ENCODE results near the gene MTMR6. TPM values are rescaled to one million over a fixed set of nuclear protein-coding genes. Genes with fewer than 3 reads are reported as not detected.
"Not testable (repeated sequence)": the region's sequence is repeated elsewhere in the genome, so short reads cannot be mapped to it uniquely, and the experiment has no call there.

The MTMR6 gene
- total RNA-seq: 16.5 TPM
- long read RNA-seq, full-length matches to known transcripts: 48 of 58 reads
- long read RNA-seq, partial matches to known transcripts: 7 of 58 reads
- long read RNA-seq, other reads (novel, unspliced or antisense): 3 of 58 reads

- ATAC-seq (peak; percentile 98), DNase-seq (peak; percentile 95)
- intact Hi-C loops (cut with micrococcal nuclease): no loop called here
Measured at GRCh38 chr13:25286969-25287961, at the start of gene MTMR6. Gene MTMR6, minus strand, starts transcription at chr13:25287488. Its CDS starts 241 bp downstream, at chr13:25287247.

DNA sequence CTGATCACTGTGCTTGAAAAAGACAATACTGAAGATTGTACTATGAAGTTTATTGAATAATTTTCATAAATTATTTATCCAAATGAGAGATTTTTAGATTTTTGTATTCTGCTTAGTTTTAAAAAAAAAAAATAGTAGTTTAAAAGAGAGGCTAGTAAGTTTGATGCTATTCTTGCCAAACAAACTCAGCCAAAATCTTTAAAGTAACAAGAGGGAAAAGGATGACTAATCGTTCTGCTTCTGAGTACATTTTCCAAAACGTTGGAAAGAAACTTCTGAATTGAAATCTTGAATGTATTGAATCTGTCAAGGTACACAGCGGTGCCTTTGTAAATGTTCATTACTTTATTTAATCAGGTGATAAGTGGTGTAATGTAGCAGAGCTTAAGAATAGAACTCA lies 48.6 kb upstream of the MTMR6 start:
- ATAC-seq: no peak
- no peak for DNase-seq
- intact Hi-C loops (cut with micrococcal nuclease): no loop called here

DNA sequence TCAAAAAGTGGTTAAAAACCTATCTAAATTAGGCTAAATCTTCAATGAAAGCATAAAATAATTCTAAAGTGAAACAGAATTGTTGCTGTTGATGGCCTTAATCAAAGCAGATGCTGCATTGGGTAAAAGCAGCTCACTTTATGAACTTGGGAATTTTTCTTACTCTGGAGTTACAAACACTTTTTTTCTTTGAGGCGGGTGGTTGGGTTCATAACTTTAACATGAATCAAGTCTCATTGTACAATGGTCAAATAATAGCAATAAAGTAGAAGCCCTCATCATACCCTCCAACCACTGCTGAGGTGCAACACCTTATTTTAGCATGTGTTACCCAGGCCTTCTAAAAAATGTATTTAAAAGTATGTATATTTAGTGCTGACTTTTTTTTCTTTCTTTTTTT lies 43.3 kb upstream of the MTMR6 start:
- no peak for ATAC-seq
- intact Hi-C loops (cut with micrococcal nuclease): no loop called here
- DNase-seq: no peak

GRCh38 chr13:25329706-25330105 lies 42.4 kb upstream of the MTMR6 start:
- no peak for ATAC-seq
- DNase-seq: no peak
- intact Hi-C loops (cut with micrococcal nuclease): no loop called here

DNA sequence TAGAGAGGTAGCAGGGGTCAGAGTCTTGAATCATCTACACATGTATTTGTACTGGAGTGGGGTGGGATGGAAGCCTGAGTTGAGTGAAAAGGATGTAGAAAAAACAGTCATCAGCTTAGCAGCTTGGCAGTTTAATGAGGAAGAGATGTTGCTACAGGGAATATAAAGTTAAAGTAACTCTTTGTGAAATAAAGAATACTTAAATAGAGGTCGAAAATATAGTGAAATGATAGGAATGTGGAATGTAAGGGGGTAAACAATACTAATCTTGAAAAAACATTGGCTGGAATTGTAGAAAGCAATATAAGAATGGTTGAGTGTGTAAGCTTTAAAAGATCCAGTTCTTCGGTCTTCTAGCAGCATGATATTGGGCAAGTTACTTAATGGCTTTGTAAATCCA lies 36.8 kb upstream of the MTMR6 start:
- DNase-seq: no peak
- intact Hi-C loops (cut with micrococcal nuclease): no loop called here
- ATAC-seq: no peak

GRCh38 chr13:25319771-25320170 lies 32.5 kb upstream of the MTMR6 start:
- DNase-seq: no peak
- ATAC-seq: no peak
- intact Hi-C loops (cut with micrococcal nuclease): no loop called here

DNA sequence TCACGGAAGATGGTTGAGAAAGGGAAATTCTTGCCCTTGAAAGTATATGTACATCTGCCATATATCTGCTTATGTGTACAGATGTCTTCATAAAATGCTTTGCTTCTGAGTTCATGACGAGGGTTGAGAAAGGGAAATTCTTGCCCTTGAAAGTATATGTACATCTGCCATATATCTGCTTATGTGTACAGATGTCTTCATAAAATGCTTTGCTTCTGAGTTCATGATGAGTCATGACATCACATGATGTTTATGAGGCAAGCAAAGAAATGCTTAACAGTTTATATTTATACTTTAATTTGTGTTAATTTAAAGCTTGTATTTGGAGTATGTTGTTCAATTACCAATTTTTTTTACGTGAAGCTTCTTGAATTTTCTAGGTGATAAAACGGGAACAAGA lies 31.7 kb upstream of the MTMR6 start:
- ATAC-seq; DNase-seq; intact Hi-C loops (cut with micrococcal nuclease): not testable (repeated sequence)

DNA sequence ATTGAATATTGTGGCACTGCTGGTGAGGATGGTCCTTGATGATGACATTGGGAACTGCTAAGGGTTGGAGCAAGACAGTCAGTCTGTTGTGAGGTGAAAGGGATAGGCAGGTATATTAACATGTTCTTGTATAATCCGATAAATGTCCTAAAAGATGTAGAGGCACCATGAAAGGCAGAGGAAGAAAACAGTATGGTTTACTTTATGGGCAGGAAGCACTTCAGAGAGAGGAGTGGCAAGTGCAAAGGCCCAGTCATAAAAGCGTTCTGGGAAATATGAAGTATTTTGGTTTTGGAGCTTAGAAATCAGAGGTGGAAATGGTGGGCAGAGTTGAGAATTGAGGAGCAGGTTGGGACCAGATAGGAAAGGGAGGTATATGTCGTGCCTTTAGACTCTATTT lies 23.6 kb upstream of the MTMR6 start:
- intact Hi-C loops (cut with micrococcal nuclease): no loop called here
- ATAC-seq (no peak), DNase-seq (no peak)

GRCh38 chr13:25306671-25307464 lies 19.6 kb upstream of the MTMR6 start:
- no peak for ATAC-seq

DNA sequence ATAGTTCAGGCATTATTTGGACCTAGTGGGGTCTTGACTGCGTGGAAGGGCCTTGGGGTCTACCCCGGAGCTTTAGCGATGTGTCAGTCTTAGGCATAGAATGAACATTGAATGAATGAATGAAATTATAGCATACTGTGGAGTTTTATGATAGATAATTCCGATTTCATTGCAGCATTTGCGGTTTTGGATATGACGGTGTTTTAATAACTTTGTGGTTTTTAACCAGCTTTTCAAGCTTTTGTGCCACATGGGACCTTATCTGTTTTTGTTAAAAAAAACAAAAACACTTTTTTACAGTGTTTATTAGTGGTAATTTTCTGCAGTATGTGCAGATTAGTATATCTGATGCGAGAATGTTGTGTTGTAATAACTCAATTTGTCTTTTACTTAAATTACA lies 14.8 kb upstream of the MTMR6 start:
- ATAC-seq: no peak
- intact Hi-C loops (cut with micrococcal nuclease): no loop called here
- no peak for DNase-seq

More at GRCh38 chr13:25306671-25307464, 19.6 kb upstream of the MTMR6 start:
- no peak for DNase-seq
- intact Hi-C loops (cut with micrococcal nuclease): no loop called here

GRCh38 chr13:25301347-25302113 lies 14.2 kb upstream of the MTMR6 start, which contains the start of gene NUP58:
Gene NUP58, plus strand, starts transcription at chr13:25301625. Its CDS starts 149 bp downstream, at chr13:25301774.
- intact Hi-C loops (cut with micrococcal nuclease): no loop called here
- peak; percentile 100 for ATAC-seq

GRCh38 chr13:25300861-25301346 lies 13.6 kb upstream of the MTMR6 start:
- ATAC-seq (peak; percentile 42), DNase-seq (peak; percentile 56)
- intact Hi-C loops (cut with micrococcal nuclease): no loop called here

More at GRCh38 chr13:25301347-25302113, 14.2 kb upstream of the MTMR6 start, which contains the start of gene NUP58:
- DNase-seq: peak; percentile 98

DNA sequence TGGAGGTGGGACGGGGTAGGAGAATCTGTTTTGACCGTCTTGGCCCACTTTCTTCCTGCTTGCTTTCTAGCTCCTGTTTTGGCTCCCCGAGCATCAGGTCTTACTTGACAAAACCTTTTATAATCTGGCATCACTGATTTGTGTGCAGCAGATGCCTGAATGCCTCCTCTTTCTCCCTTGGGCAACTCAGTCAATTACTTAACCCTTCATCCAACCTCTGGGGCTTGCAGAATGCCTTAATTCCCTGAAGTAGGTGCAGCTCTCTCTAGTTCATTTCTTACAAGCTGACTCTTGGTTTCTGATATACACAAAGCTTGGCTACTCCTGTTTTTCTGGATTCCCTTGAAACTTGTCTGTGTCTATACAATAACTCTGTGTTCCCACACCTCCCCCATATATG lies 8.4 kb upstream of the MTMR6 start:
- intact Hi-C loops (cut with micrococcal nuclease): no loop called here
- no peak for DNase-seq
- no peak for ATAC-seq

DNA sequence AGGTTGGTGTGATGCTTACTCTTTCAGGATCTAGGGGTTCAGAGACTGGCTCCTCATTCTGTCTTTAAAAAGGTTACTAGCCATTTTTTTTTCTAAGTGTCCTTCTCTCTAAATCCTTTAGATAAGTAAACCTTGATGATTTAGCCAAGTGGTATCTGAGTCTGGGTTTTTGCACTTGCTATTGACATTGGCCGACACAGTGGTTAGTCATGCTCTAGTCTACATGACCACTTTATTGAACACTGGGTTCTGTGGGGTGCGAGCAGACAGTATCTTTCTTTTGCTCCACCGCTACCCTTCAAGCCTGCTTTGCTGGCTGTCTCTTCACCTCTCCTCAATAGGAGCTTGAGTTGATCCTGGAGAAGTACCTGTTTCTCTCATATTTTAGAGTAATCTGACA lies 7.9 kb upstream of the MTMR6 start:
- intact Hi-C loops (cut with micrococcal nuclease): no loop called here
- no peak for ATAC-seq
- DNase-seq: no peak

DNA sequence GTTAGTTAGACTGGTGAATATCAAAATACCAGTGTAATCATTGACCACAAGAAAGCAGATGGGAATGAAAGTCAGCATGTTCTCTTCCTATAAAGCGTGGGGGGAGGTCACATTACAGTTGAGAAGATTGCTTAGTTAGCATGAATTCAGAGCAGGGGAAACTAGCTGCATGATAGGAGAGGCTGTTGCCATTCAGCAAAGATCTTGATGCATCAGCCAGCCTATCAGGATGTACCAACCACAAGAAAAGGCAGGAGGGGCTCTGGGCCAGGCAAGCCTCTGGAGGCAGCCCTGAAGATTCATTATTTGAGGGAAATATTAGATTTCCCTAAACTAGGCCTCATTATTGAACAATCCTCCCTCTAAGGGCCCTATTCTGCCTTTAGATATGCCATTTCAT lies 5.0 kb upstream of the MTMR6 start:
- DNase-seq (no peak), ATAC-seq (peak; percentile 16)
- intact Hi-C loops (cut with micrococcal nuclease): no loop called here

- ATAC-seq (no peak), DNase-seq (no peak)
- intact Hi-C loops (cut with micrococcal nuclease): no loop called here
Measured at GRCh38 chr13:25291691-25292090, 4.4 kb upstream of the MTMR6 start.

- ATAC-seq (no peak), DNase-seq (no peak)
- intact Hi-C loops (cut with micrococcal nuclease): no loop called here
Measured at GRCh38 chr13:25288966-25289365, 1.7 kb upstream of the MTMR6 start.

DNA sequence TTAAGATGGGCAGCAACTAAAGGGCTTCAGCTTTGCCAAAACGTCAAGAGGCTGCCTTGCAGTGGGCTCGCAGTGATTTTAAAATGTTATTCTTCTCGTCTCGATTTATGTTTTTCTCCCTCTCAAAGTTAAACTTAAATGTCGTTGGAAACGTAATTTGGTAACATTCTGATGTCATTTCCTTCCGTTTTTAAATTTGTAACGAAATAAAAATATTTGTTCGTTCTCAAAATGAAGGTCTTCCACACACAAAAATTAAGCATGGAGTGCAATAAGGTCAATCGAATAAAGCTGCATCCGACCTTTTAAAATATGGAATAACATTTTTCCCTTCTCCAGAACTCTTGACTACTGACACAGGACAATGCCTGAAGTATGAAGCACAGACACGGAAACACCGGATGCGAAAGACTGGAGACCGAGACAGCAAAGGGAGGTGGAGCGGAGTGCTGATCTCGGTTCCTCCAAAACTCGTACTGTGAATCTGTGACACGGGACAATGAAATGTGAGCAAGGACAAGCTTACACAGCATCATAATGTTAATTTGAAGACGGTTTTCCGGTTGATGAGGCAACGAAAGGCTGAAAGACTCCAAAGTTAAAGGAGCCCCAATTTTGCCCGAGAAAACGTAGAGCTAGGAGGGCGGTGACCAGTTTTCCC lies 850 bp downstream of the MTMR6 start:
- no peak for DNase-seq
- peak; percentile 60 for ATAC-seq
- intact Hi-C loops (cut with micrococcal nuclease): no loop called here
